Measurements from ENCODE around the gene CHIA. TPM values are rescaled to one million over a fixed set of nuclear protein-coding genes. Genes with fewer than 3 reads are reported as not detected.

Gene CHIA
- total and polyA plus RNA-seq, 4 donors, result 0.06 TPM; not detected in 3

GRCh38 chr1:111249960-111250359 is 40.7 kb upstream of the CHIA start:
- DNase-seq (ENCODE audit: low spot score), result no peak
- Histone ChIP-seq H3K27me3 (ENCODE audit: control insufficient read depth in 4 of 4, insufficient read depth in 4 of 4, low read length in 3 of 4) (no peaks in the 10 kb centered on the region), H3K9ac (ENCODE audit: low read depth in 1 of 2, low read length in 2 of 2) (no peak overlapping the region), H3K9me3 (ENCODE audit: control insufficient read depth in 4 of 4, low read length in 3 of 4) (no peaks in the 10 kb centered on the region), H3K36me3 (ENCODE audit: control insufficient read depth in 4 of 4, insufficient read depth in 3 of 4, low read depth in 1 of 4, low read length in 3 of 4) (no peaks in the 10 kb centered on the region), H3K27ac (ENCODE audit: low read depth in 1 of 2, low read length in 2 of 2) (no peak overlapping the region), H3K4me3 (ENCODE audit: low read depth in 1 of 3, low read length in 3 of 3) (no peak overlapping the region), H3K4me1 (ENCODE audit: control insufficient read depth in 4 of 4, insufficient read depth in 4 of 4, low read length in 3 of 4) (no peaks in the 10 kb centered on the region)
- TF ChIP-seq HNF4A (conservative IDR thresholded peaks at IDR 0.05) (no peak), ATF3 (IDR thresholded peaks at IDR 0.05) (no peak), MAX (IDR thresholded peaks at IDR 0.05) (no peak), JUND (IDR thresholded peaks at IDR 0.05) (no peak), EGR1 (IDR thresholded peaks at IDR 0.05; ENCODE audit: low read depth in 2 of 2) (no peak), FOXA1 (IDR thresholded peaks at IDR 0.05) (no peak), HNF4G (IDR thresholded peaks at IDR 0.05) (no peak), TAF1 (conservative IDR thresholded peaks at IDR 0.05) (no peak), RXRA (IDR thresholded peaks at IDR 0.05) (no peak), REST (IDR thresholded peaks at IDR 0.05) (no peak), NR2F2 (IDR thresholded peaks at IDR 0.05) (no peak), RAD21 (IDR thresholded peaks at IDR 0.05) (no peak), FOXA2 (IDR thresholded peaks at IDR 0.05) (no peak), YY1 (IDR thresholded peaks at IDR 0.05) (no peak), ZBTB33 (IDR thresholded peaks at IDR 0.05) (no peak)
- WGBS, result 85% methylated on average over 4 of the region's 4 CpGs

GRCh38 chr1:111251570-111251969 is 39.1 kb upstream of the CHIA start:
- no peak for TF ChIP-seq JUND (IDR thresholded peaks at IDR 0.05)
- no peak for TF ChIP-seq CTCF (IDR thresholded peaks at IDR 0.05; ENCODE audit: low read depth, low read length, missing input control)
- TF ChIP-seq ATF3 (IDR thresholded peaks at IDR 0.05), result no peak
- no peak for TF ChIP-seq EGR1 (IDR thresholded peaks at IDR 0.05; ENCODE audit: low read depth in 2 of 2)
- no peak for TF ChIP-seq RXRA (IDR thresholded peaks at IDR 0.05)
- TF ChIP-seq FOXA1 (IDR thresholded peaks at IDR 0.05), result no peak
- TF ChIP-seq HNF4A (conservative IDR thresholded peaks at IDR 0.05), result no peak
- no peak for TF ChIP-seq YY1 (IDR thresholded peaks at IDR 0.05)
- no peak for TF ChIP-seq RAD21 (IDR thresholded peaks at IDR 0.05)
- TF ChIP-seq HNF4G (IDR thresholded peaks at IDR 0.05), result no peak
- no peak for TF ChIP-seq FOXA2 (IDR thresholded peaks at IDR 0.05)
- no peak for TF ChIP-seq TAF1 (conservative IDR thresholded peaks at IDR 0.05)
- no peak for TF ChIP-seq MAX (IDR thresholded peaks at IDR 0.05)
- no peak overlapping the region for H3K27ac ChIP-seq (ENCODE audit: low read depth in 1 of 2, low read length in 2 of 2)
- H3K4me1 ChIP-seq (ENCODE audit: control insufficient read depth in 4 of 4, insufficient read depth in 4 of 4, low read length in 3 of 4), result no peaks in the 10 kb centered on the region
- H3K9me3 ChIP-seq (ENCODE audit: control insufficient read depth in 4 of 4, low read length in 3 of 4), result no peaks in the 10 kb centered on the region
- H3K4me3 ChIP-seq (ENCODE audit: low read depth in 1 of 3, low read length in 3 of 3), result no peak overlapping the region
- H3K36me3 ChIP-seq (ENCODE audit: control insufficient read depth in 4 of 4, insufficient read depth in 3 of 4, low read depth in 1 of 4, low read length in 3 of 4), result no peaks in the 10 kb centered on the region
- no peak for DNase-seq (ENCODE audit: low spot score)
- WGBS, result 80% methylated on average over 8 of the region's 8 CpGs
- H3K27me3 ChIP-seq (ENCODE audit: control insufficient read depth in 4 of 4, insufficient read depth in 4 of 4, low read length in 3 of 4), result no peaks in the 10 kb centered on the region
- H3K9ac ChIP-seq (ENCODE audit: low read depth in 1 of 2, low read length in 2 of 2), result no peak overlapping the region

Measured in liver (tissue), 9 donors.